HG02938 (cell line): ENCODE data around the gene SHISA9.
"Not testable (repeated sequence)": the region's sequence is repeated elsewhere in the genome, so short reads cannot be mapped to it uniquely, and the experiment has no call there.

Source experiments
- ATAC-seq: cut with Tn5 transposase; IDR thresholded peaks from one replicate; pipeline ENCODE4 v1.9.1; 2021; ENCODE audit warnings: mild to moderate bottlenecking, moderate library complexity; ENCODE audit not compliant: unreplicated experiment

Gene SHISA9

DNA sequence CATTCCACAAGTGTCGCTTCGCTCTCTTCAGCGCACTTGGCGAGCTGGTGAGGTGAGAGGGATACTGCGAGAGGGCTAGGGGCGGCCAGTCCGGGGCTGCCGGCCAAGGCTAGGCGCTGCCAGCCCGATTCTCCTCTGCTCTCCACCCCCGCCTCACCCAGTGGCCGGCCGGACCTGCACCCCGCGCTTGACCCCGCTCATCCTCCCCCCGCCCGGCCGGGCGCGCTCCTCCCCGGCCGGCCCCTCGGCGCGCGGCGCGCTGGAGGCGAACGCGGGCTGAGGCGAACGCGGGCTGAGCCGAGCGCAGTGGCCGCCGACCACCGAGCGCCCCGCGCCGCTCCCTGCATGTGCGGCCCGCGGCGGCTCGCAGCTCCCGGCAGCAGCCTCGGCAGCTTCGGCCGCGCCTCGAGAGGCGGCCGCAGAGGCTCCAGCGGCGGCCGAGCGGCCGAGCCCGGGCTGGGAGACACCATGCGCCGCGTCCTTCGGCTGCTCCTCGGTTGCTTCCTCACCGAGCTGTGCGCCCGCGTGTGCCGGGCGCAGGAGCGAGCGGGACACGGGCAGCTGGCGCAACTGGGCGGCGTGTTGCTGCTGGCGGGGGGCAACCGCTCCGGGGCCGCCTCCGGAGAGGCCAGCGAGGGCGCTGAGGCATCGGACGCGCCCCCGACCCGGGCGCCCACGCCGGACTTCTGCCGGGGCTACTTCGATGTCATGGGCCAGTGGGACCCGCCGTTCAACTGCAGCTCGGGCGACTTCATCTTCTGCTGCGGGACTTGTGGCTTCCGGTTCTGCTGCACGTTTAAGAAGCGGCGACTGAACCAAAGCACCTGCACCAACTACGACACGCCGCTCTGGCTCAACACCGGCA is at the start of gene SHISA9:
SHISA9 (plus strand) TSS at position 2 of the 865 bp plus-strand sequence.
- no peak for ATAC-seq

- ATAC-seq: no peak
Measured at GRCh38 chr16:12853972-12854371, 47.4 kb upstream of the SHISA9 start.

DNA sequence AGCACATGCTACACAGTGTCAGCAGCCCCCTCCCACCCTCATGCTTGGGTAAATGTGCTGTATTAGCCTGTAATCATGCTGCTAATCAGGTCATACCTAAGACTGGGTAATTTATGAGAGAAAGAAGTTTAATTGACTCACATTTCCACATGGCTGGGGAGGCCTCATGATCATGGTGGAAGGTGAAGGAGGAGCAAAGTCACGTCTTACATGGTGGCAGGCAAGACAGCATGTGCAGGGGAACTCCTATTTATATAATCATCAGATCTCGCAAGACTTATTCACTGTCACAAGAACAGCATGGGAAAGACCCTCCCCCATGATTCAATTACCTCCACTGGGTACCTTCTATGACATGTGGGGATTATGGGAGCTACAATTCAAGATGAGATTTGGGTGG is 44.0 kb upstream of the SHISA9 start:
- not testable (repeated sequence) for ATAC-seq

DNA sequence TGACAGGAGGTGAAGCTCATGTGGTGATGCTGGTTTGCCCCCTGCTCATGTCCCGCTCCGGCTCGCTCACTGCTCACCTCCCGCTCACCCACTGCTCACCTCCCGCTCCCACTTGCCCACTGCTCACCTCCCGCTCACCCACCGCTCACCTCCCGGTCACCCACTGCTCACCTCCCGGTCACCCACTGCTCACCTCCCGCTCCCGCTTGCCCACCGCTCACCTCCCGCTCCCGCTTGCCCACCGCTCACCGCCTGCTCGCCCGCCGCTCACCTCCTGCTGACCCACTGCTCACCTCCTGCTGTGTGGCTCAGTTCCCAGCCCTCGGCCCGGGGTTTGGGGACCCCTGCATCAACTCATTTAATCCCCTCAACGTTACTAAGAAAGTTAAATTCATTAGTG is 39.1 kb upstream of the SHISA9 start:
- no peak for ATAC-seq

DNA sequence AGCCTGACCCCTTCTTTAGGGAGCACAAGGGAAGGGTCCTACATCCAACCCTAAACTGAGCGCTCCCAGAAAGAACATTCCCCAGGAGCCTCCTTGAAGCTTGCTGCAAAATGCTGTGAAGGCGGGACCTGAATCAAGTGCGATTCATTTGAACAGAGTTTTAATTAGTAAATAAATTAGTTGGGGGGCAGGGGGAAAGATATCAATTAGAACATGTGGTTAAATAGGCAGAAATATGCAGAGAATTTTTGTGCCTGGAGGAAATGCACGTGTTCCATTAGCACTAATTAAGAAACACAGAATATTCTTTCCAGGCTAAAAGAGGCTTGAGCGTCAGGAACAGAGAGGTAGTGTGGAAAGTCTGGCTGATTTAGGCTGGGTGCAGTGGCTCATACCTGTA is 38.5 kb upstream of the SHISA9 start:
- no peak for ATAC-seq

DNA sequence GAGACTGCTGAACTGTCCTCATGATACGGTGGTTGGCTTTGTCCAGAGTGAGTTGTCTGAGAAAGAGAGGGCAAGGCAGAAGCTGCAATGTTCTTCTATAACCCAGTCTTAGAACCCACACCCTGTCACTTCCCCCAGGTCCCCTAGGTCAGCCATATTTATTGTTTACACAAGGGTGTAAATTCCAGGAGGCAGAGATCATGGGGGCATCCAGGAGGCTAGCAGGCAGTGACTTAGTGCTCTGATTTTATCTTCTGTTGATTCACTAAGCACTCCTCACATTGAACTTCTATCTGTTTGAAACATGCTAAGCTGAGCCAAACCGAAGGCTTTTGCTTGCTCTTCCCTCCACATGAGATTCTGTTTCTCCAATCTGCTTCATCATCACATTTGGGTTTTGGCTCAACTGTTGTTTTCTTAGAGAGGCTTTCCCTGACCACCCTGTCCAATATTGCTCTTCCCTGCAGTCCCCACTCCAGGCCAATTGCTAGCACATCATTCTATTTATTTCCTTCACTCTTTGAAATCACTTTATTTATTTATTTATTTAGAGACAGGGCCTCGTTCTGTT is 34.3 kb upstream of the SHISA9 start:
- no peak for ATAC-seq

- no peak for ATAC-seq
Measured at GRCh38 chr16:12868169-12868568, 33.2 kb upstream of the SHISA9 start.

DNA sequence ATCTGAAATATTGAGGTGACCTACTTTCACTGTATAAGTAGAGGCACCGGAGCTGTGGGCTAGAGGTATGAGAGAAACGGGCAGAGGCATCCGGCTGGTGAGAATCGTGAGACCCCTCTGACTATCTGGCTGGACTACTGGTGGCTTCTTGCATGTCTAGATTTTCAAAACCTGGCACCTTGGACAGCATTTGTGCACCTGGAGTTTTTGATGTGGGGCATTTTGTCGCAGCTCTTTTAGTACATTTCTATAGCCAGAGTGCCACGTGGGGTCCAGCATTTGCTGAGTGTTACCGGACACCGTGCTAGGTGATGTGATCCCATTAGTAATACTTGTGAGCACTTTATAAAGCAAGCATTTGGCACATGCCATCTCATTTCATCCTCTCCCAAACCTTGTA is 32.6 kb upstream of the SHISA9 start:
- ATAC-seq: no peak

- ATAC-seq: no peak
Measured at GRCh38 chr16:12869698-12870427, 31.5 kb upstream of the SHISA9 start.

- ATAC-seq: no peak
Measured at GRCh38 chr16:12871784-12872183, 29.6 kb upstream of the SHISA9 start.

GRCh38 chr16:12874186-12874585 is 27.2 kb upstream of the SHISA9 start:
- no peak for ATAC-seq

DNA sequence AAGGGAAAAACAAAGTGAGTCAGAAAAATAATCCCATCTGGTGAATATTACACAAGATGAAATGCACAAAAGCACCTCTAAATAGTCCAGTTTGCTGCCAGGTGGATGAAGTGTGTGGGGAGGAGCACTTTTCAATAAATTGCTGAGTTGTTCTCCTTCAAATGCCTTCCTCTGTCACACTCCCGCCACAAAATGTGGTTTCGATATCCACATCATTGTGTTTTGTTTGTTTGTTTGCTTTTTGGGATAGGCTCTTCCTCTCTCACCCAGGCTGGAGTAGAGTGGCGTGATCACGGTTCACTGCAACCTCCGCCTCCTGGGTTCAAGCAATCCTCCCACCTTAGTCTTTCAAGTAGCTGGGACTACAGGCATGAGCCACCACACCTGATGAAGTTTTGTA is 24.6 kb upstream of the SHISA9 start:
- ATAC-seq: no peak

DNA sequence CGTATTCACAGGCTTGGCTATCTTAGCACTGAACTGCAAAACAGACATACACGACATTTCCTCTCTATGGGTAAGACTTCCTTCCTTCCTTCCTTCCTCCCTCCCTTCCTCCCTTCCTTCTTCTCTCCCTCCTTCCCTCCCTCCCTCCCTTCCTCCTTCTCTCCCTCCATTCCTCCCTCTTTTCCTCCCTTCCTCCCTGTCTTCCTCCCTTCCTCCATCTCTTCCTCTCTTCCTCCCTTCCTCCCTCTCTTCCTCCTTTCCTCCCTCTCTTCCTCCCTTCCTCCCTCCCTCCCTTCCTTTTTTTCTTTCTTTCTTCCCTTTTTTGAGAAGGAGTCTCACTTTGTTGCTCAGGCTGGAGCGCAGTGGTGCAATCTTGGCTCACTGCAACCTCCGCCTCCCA is 22.4 kb upstream of the SHISA9 start:
- ATAC-seq: no peak

DNA sequence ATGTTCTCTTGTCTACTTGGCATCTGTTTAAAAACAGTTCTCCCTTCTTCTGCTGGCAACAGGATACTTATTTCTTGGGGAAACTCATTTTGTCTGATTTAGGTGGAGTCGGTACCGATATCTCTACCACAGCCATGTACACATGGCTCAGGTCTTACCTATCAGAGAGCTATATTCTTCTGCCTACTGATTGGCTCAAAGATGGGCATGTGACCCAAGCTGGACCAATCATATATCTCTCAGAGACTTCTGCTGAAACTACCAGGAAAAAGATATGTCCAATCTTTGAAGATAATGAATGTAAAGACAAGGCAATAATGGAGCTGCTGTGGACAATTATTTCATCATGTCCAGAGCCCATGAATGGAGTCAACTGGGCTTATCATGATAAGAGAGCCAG is 21.6 kb upstream of the SHISA9 start:
- no peak for ATAC-seq

DNA sequence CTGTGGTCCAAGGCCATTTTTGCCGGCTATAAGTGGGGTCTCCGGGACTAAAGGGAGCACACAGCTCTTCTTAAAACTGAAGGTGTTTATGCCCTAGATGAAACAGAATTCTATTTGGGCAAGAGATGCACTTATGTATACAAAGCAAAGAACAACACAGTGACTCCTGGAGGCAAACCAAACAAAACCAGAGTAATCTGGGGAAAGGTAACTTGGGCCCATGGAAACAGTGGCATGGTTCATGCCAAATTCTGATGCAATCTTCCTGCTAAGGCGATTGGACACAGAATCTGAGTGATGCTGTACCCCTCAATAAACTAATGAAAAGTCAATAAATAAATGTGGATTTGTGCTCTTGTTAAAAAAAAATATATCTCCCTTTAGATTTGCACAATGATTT is 20.2 kb upstream of the SHISA9 start:
- ATAC-seq: no peak

DNA sequence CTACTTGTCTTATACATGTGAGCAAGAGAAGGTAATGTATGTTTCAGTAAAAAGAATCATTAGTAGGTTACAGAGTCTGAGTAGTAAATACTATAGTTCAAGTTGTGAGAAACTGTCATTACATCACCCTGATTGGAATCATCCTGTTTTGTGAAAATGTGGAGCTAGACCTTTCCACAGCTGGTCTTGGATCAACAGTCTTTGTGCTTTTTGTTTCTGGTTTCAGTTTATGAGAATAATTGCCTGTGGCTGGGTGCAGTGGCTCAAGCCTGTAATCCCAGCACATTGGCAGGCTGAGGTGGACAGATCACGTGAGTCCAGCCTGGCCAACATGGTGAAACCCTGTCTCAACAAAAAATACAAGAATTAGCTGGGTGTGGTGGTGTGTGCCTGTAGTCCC is 19.7 kb upstream of the SHISA9 start:
- no peak for ATAC-seq

GRCh38 chr16:12885742-12886141 is 15.7 kb upstream of the SHISA9 start:
- no peak for ATAC-seq

GRCh38 chr16:12891836-12892235 is 9.6 kb upstream of the SHISA9 start:
- ATAC-seq: no peak

- ATAC-seq: no peak
Measured at GRCh38 chr16:12893050-12893750, 8.2 kb upstream of the SHISA9 start.

DNA sequence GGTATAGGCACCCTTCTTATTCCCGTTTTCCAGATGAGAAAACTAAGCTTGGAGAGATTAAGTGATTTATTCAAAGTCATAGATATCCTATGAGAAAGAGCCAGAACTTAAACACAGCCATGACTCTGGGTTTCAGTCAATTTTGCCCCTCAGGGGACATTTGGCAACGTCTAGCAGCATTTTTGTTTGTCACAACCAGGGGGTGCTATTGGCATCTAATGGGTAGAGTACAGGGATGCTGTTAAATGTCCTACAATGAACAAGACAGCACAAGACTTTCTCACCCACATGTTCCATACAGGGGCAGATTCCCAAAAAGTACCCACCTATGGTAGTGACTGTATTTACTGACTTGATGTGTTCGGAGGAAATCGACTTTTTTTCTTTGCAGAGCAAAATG is 4.8 kb upstream of the SHISA9 start:
- no peak for ATAC-seq

GRCh38 chr16:12898551-12898950 is 2.8 kb upstream of the SHISA9 start:
- ATAC-seq: no peak
